Endothelial cell (in vitro differentiated cells): ENCODE data around the gene NES. TPM values are rescaled to one million over a fixed set of nuclear protein-coding genes. Genes with fewer than 3 reads are reported as not detected.

Experiments used
- DNase-seq: peaks from one replicate; pipeline ENCODE4 v3.0.0; 2021; ENCODE audit warnings: low spot score
- H3K27ac Mint-ChIP-seq: one replicate; pipeline ENCODE4 v1.8.0; 2021; ENCODE audit warnings: mixed read lengths, inconsistent platforms; ENCODE audit not compliant: unreplicated experiment
- H3K27me3 Mint-ChIP-seq: one replicate; pipeline ENCODE4 v1.8.0; 2021; ENCODE audit warnings: mild to moderate bottlenecking, moderate library complexity, mixed read lengths, inconsistent platforms; ENCODE audit not compliant: unreplicated experiment
- H3K36me3 Mint-ChIP-seq: one replicate; pipeline ENCODE4 v1.8.0; 2021; ENCODE audit warnings: mild to moderate bottlenecking, low read depth, mixed read lengths, inconsistent platforms; ENCODE audit not compliant: unreplicated experiment
- H3K4me1 Mint-ChIP-seq: one replicate; pipeline ENCODE4 v1.8.0; 2021; ENCODE audit warnings: mild to moderate bottlenecking, mixed read lengths, inconsistent platforms; ENCODE audit not compliant: unreplicated experiment
- H3K4me3 Mint-ChIP-seq: one replicate; pipeline ENCODE4 v1.8.0; 2021; ENCODE audit warnings: mild to moderate bottlenecking, mixed read lengths, inconsistent platforms; ENCODE audit not compliant: unreplicated experiment
- H3K9me3 Mint-ChIP-seq: one replicate; pipeline ENCODE4 v1.8.0; 2021; ENCODE audit warnings: mixed read lengths, inconsistent platforms; ENCODE audit not compliant: unreplicated experiment
- CTCF ChIP-seq: fragments of 200-600 bp; sonication (generic); IDR thresholded peaks from one replicate; pipeline ENCODE4 v1.5.0; 2021; ENCODE audit warnings: antibody characterized with exemption; ENCODE audit not compliant: unreplicated experiment
- total RNA-seq: library from RNA; stranded (reverse); fragmentation: NEBNext Ultra II Directional; extraction: Animal tissue kit (Norgen Biotek cat#: 25700); gene quantifications from one replicate; pipeline ENCODE4 v1.2.1, GENCODE V29; 2021; ENCODE audit not compliant: unreplicated experiment

The NES gene
- total RNA-seq, 1 donor from 2014 or later, result 111 TPM

- peaks cover 18% of the 10 kb centered on the region for H3K36me3 Mint-ChIP-seq
- peaks cover 12% of the 10 kb centered on the region for H3K4me1 Mint-ChIP-seq
- H3K27me3 Mint-ChIP-seq, result peaks cover 13% of the 10 kb centered on the region
- peaks cover 5% of the 10 kb centered on the region for H3K9me3 Mint-ChIP-seq
- no peak for TF ChIP-seq CTCF
- H3K27ac Mint-ChIP-seq, result no peak overlapping the region
- DNase-seq, result no peak
- H3K4me3 Mint-ChIP-seq, result no peak overlapping the region
Observed at GRCh38 chr1:156646738-156647211, 30.4 kb downstream of the NES start.

- H3K36me3 Mint-ChIP-seq, result peaks cover 18% of the 10 kb centered on the region
- no peak for TF ChIP-seq CTCF
- H3K4me3 Mint-ChIP-seq, result peak overlapping the region; percentile 73
- H3K27ac Mint-ChIP-seq, result no peak overlapping the region
- peaks cover 18% of the 10 kb centered on the region for H3K27me3 Mint-ChIP-seq
- peaks cover 5% of the 10 kb centered on the region for H3K9me3 Mint-ChIP-seq
- peaks cover 12% of the 10 kb centered on the region for H3K4me1 Mint-ChIP-seq
- DNase-seq, result no peak
Observed at GRCh38 chr1:156645666-156646065, 31.5 kb downstream of the NES start.

GRCh38 chr1:156645056-156645455, 32.2 kb downstream of the NES start:
- Mint-ChIP-seq H3K27me3 (peaks cover 21% of the 10 kb centered on the region), H3K4me1 (peaks cover 12% of the 10 kb centered on the region), H3K36me3 (peaks cover 18% of the 10 kb centered on the region), H3K27ac (no peak overlapping the region), H3K9me3 (peaks cover 5% of the 10 kb centered on the region), H3K4me3 (peak overlapping the region; percentile 73)
- TF ChIP-seq CTCF, result no peak
- no peak for DNase-seq

GRCh38 chr1:156644640-156645039, 32.6 kb downstream of the NES start:
- DNase-seq, result no peak
- Mint-ChIP-seq H3K27ac (no peak overlapping the region), H3K27me3 (peaks cover 22% of the 10 kb centered on the region), H3K4me3 (no peak overlapping the region), H3K4me1 (peaks cover 12% of the 10 kb centered on the region), H3K9me3 (peaks cover 5% of the 10 kb centered on the region), H3K36me3 (peaks cover 18% of the 10 kb centered on the region)
- no peak for TF ChIP-seq CTCF

- H3K9me3 Mint-ChIP-seq, result peaks cover 5% of the 10 kb centered on the region
- H3K27ac Mint-ChIP-seq, result no peak overlapping the region
- H3K27me3 Mint-ChIP-seq, result peaks cover 22% of the 10 kb centered on the region
- DNase-seq, result no peak
- peaks cover 18% of the 10 kb centered on the region for H3K36me3 Mint-ChIP-seq
- H3K4me1 Mint-ChIP-seq, result peaks cover 12% of the 10 kb centered on the region
- no peak overlapping the region for H3K4me3 Mint-ChIP-seq
- no peak for TF ChIP-seq CTCF
Observed at GRCh38 chr1:156644146-156644545, 33.1 kb downstream of the NES start.
